Naive thymus-derived CD4-positive, alpha-beta T cell (primary cell): ENCODE data around the gene CLTCL1. TPM values are rescaled to one million over a fixed set of nuclear protein-coding genes. Genes with fewer than 3 reads are reported as not detected.

Experiments
- ATAC-seq: fragments of 150-1000 bp; cut with Tn5 transposase; 2 replicates; pipeline ENCODE4 v1.10.0; 2021; ENCODE audit warnings: mild to moderate bottlenecking, moderate library complexity
- CTCF ChIA-PET: fragments of 350-600 bp; sonication (Branson Sonifier 250); formaldehyde crosslinking; loops from one replicate; lab custom pipeline; 2021; ENCODE audit warnings: antibody characterized with exemption; lab: Charles Lee
- POLR2A ChIA-PET: fragments of 350-600 bp; sonication (Branson Sonifier 250); formaldehyde crosslinking; loops from one replicate; lab custom pipeline; 2021; ENCODE audit warnings: antibody characterized with exemption, inconsistent platforms; lab: Charles Lee
- DNase-seq, 9 donors: peaks; one replicate each; pipeline versions ENCODE4 v3.0.0 to v3.0.0-alpha.2; 2020 to 2022; ENCODE audit warnings: mixed read lengths in 1 of 9
- H3K27ac ChIP-seq: one replicate; pipeline ENCODE4 v1.7.0; 2013; ENCODE audit warnings: mild to moderate bottlenecking, low read depth, low read length, moderate library complexity
- H3K27me3 ChIP-seq, 2 donors: one replicate each; pipeline ENCODE4 v1.7.0; 2013; ENCODE audit warnings: low read length in 2 of 2, mild to moderate bottlenecking in 2 of 2, moderate library complexity in 2 of 2; ENCODE audit not compliant: control insufficient read depth in 2 of 2, insufficient read depth in 2 of 2
- H3K36me3 ChIP-seq, 3 experiments: 1 replicate in 2 of 3; 2 replicates in 1 of 3; pipeline ENCODE4 v1.7.0; 2013; ENCODE audit warnings: low read length in 3 of 3, mild to moderate bottlenecking in 3 of 3, moderate library complexity in 1 of 3; ENCODE audit not compliant: insufficient read depth in 3 of 3, control insufficient read depth in 2 of 3
- H3K4me1 ChIP-seq, 2 donors: one replicate each; pipeline ENCODE4 v1.7.0; 2013; ENCODE audit warnings: low read length in 2 of 2, mild to moderate bottlenecking in 2 of 2, moderate library complexity in 1 of 2; ENCODE audit not compliant: control insufficient read depth in 2 of 2, insufficient read depth in 2 of 2
- H3K4me3 ChIP-seq: 2 replicates; pipeline ENCODE4 v1.7.0; 2013; ENCODE audit warnings: mild to moderate bottlenecking, low read length
- H3K9me3 ChIP-seq, 3 experiments: 1 replicate in 2 of 3; 2 replicates in 1 of 3; pipeline ENCODE4 v1.7.0; 2013; ENCODE audit warnings: low read length in 3 of 3; ENCODE audit not compliant: control insufficient read depth in 2 of 3
- H3K27ac Mint-ChIP-seq, 9 donors: one replicate each; pipeline ENCODE4 v1.8.0; 2020 to 2022; ENCODE audit warnings: mixed read lengths in 9 of 9, mild to moderate bottlenecking in 8 of 9, moderate library complexity in 5 of 9, inconsistent platforms in 2 of 9
- H3K27me3 Mint-ChIP-seq, 5 donors: one replicate each; pipeline ENCODE4 v1.8.0; 2021 to 2022; ENCODE audit warnings: mixed read lengths in 5 of 5, mild to moderate bottlenecking in 1 of 5
- H3K36me3 Mint-ChIP-seq, 5 donors: one replicate each; pipeline ENCODE4 v1.8.0; 2020 to 2022; ENCODE audit warnings: mixed read lengths in 5 of 5, mild to moderate bottlenecking in 3 of 5, inconsistent platforms in 1 of 5
- H3K4me1 Mint-ChIP-seq, 7 donors: one replicate each; pipeline ENCODE4 v1.8.0; 2020 to 2022; ENCODE audit warnings: mixed read lengths in 7 of 7, mild to moderate bottlenecking in 3 of 7, inconsistent platforms in 1 of 7
- H3K4me3 Mint-ChIP-seq, 10 donors: one replicate each; pipeline ENCODE4 v1.8.0; 2020 to 2022; ENCODE audit warnings: mild to moderate bottlenecking in 10 of 10, mixed read lengths in 10 of 10, moderate library complexity in 6 of 10, inconsistent platforms in 2 of 10
- H3K9me3 Mint-ChIP-seq, 11 donors: one replicate each; pipeline ENCODE4 v1.8.0; 2020 to 2022; ENCODE audit warnings: mixed read lengths in 11 of 11, mild to moderate bottlenecking in 4 of 11, inconsistent platforms in 1 of 11, moderate library complexity in 1 of 11
- intact Hi-C, 2 donors: fragments of 100-400 bp; cut with micrococcal nuclease; formaldehyde crosslinking; loops; one replicate each; pipeline ENCODE4 v1.15.1; 2023
- polyA plus RNA-seq, 2 donors: library from polyadenylated mRNA; unstranded; fragments of 300-500 nt; fragmentation: Illumina TruSeq; gene quantifications; one replicate each; pipeline ENCODE4 v1.2.3, GENCODE V29; 2021
- total RNA-seq, 6 experiments: library from RNA in 5 of 6; stranded (reverse) in 5 of 6; gene quantifications; 1 replicate in 5 of 6; 2 replicates in 1 of 6; pipeline ENCODE4 v1.2.3 and lab custom pipeline; 2021 to 2026

CLTCL1 gene
- total and polyA plus RNA-seq, 7 experiments from 2014 or later, result 0.22 to 3.1 (median 1.2) TPM

DNA sequence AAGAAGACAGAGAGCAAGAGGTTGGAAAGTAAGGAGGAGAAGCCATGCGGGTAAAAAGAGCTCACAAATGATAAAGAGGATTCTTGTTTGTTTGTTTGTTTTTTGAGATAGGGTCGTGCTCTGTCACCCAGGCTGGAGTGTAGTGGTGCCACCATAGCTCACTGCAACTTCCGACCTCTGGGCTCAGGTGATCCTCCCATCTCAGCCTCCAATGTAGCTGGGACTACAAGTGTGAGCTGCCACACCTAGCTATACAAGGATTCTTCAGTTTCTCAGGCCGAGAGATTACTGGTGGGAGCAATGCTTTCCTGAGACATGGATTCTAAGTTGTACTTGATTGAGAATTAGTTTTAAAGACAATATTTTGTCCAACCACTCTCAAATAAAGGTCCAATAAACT lies 55.6 kb downstream of the CLTCL1 start:
- H3K27ac ChIP-seq, result no peak overlapping the region
- CTCF ChIA-PET, result no interaction called here

GRCh38 chr22:19234126-19234896 lies 57.2 kb downstream of the CLTCL1 start:
- Mint-ChIP-seq H3K4me3 (no peak overlapping the region), H3K9me3 (no peaks in the 10 kb centered on the region), H3K4me1 (peaks cover 0 to 3% (median 0%) of the 10 kb centered on the region in 7 donors), H3K36me3 (peaks cover 0 to 17% (median 5%) of the 10 kb centered on the region in 5 donors), H3K27ac (no peak overlapping the region), H3K27me3 (peaks cover 0 to 29% (median 0%) of the 10 kb centered on the region in 5 donors)
- Histone ChIP-seq H3K4me3 (no peak overlapping the region), H3K36me3 (no peaks in the 10 kb centered on the region), H3K27ac (no peak overlapping the region), H3K9me3 (no peaks in the 10 kb centered on the region), H3K27me3 (no peaks in the 10 kb centered on the region), H3K4me1 (no peaks in the 10 kb centered on the region)
- DNase-seq (no peak), ATAC-seq (no peak)
- intact Hi-C loops, result no loop called here
- ChIA-PET POLR2A (no interaction called here), CTCF (no interaction called here)

More for the DNA sequence above, 55.6 kb downstream of the CLTCL1 start:
- H3K36me3 Mint-ChIP-seq, result peaks cover 0 to 17% (median 5%) of the 10 kb centered on the region in 5 donors
- H3K27ac Mint-ChIP-seq, result no peak overlapping the region
- H3K4me3 Mint-ChIP-seq, result no peak overlapping the region
- H3K27me3 Mint-ChIP-seq, result peaks cover 0 to 25% (median 0%) of the 10 kb centered on the region in 5 donors
- Histone ChIP-seq H3K36me3 (no peaks in the 10 kb centered on the region), H3K9me3 (no peaks in the 10 kb centered on the region), H3K27me3 (no peaks in the 10 kb centered on the region), H3K4me3 (no peak overlapping the region), H3K4me1 (no peaks in the 10 kb centered on the region)
- ATAC-seq (no peak), DNase-seq (no peak)
- no peaks in the 10 kb centered on the region for H3K9me3 Mint-ChIP-seq
- POLR2A ChIA-PET, result no interaction called here
- intact Hi-C loops, result no loop called here
- no peaks in the 10 kb centered on the region for H3K4me1 Mint-ChIP-seq

DNA sequence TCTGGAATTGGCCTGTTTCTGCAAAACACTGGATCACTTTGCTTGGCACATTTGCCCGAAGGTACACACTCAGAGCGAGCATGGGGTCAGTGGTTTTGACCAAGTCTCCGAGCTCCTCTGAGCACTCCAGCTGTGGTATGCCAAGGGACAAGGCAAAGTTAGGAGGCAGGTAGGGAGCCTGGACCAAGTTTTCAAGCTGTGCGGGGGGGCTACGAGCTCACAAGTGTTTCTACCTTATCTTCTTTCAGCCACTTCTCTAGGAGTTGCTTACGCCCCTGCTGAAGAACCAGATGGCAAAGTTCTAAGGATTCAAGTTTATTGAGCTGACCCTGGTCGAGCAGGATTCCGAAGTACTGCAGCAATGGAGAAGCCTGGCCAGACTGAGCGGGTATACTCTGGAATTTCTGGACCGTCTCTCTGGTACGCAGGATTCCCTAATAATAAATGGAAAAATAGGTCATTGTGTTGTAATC lies 58.3 kb downstream of the CLTCL1 start:
- Mint-ChIP-seq H3K27ac (no peak overlapping the region), H3K27me3 (peaks cover 0 to 33% (median 0%) of the 10 kb centered on the region in 5 donors), H3K36me3 (peaks cover 0 to 17% (median 5%) of the 10 kb centered on the region in 5 donors), H3K4me3 (no peak overlapping the region), H3K4me1 (peaks cover 0 to 3% (median 0%) of the 10 kb centered on the region in 7 donors), H3K9me3 (no peaks in the 10 kb centered on the region)
- intact Hi-C loops, result no loop called here
- Histone ChIP-seq H3K36me3 (no peaks in the 10 kb centered on the region), H3K9me3 (no peaks in the 10 kb centered on the region), H3K4me3 (no peak overlapping the region), H3K27ac (no peak overlapping the region), H3K27me3 (no peaks in the 10 kb centered on the region), H3K4me1 (no peaks in the 10 kb centered on the region)
- ChIA-PET POLR2A (no interaction called here), CTCF (interaction anchor here (0.6 kb wide), 1 partner anchor 34 kb away, joined by 3 read pairs; no protein-coding TSS in a partner anchor)
- no peak for ATAC-seq
- DNase-seq, result no peak

GRCh38 chr22:19232623-19233022 lies 58.9 kb downstream of the CLTCL1 start:
- Histone ChIP-seq H3K4me1 (no peaks in the 10 kb centered on the region), H3K9me3 (no peaks in the 10 kb centered on the region), H3K4me3 (no peak overlapping the region), H3K27me3 (no peaks in the 10 kb centered on the region), H3K27ac (no peak overlapping the region), H3K36me3 (no peaks in the 10 kb centered on the region)
- CTCF ChIA-PET, result interaction anchor here (0.6 kb wide), 1 partner anchor 35 kb away, joined by 3 read pairs; no protein-coding TSS in a partner anchor
- Mint-ChIP-seq H3K4me1 (peaks cover 0 to 3% (median 0%) of the 10 kb centered on the region in 7 donors), H3K27ac (no peak overlapping the region), H3K9me3 (no peaks in the 10 kb centered on the region), H3K4me3 (no peak overlapping the region), H3K27me3 (peaks cover 0 to 33% (median 0%) of the 10 kb centered on the region in 5 donors), H3K36me3 (peaks cover 0 to 17% (median 5%) of the 10 kb centered on the region in 5 donors)
- POLR2A ChIA-PET, result no interaction called here
- ATAC-seq, result no peak
- intact Hi-C loops, result no loop called here
- DNase-seq, result no peak

DNA sequence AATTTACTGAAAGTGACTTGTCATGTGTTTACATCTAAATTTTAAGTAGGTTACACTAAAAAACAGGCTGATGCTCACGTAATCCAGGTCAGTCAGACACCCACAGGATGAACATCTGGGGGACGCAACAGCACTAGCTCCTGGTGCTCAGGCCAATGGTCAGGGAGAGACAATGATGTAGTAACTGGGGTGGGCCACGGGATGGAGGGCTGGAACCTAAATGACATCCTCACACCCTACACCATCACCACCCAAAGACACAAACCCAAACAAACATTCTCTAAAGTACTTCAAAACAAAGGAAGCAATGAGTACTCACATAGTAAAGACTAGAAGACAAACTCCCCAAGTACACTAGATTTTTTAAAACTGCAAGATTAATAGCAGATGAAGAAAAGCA lies 59.5 kb downstream of the CLTCL1 start:
- Mint-ChIP-seq H3K36me3 (peaks cover 0 to 17% (median 5%) of the 10 kb centered on the region in 5 donors), H3K4me3 (no peak overlapping the region), H3K27me3 (peaks cover 0 to 28% (median 0%) of the 10 kb centered on the region in 5 donors), H3K4me1 (peaks cover 0 to 3% (median 0%) of the 10 kb centered on the region in 7 donors), H3K27ac (no peak overlapping the region), H3K9me3 (no peaks in the 10 kb centered on the region)
- ChIA-PET CTCF (no interaction called here), POLR2A (no interaction called here)
- Histone ChIP-seq H3K27me3 (no peaks in the 10 kb centered on the region), H3K4me1 (no peaks in the 10 kb centered on the region), H3K36me3 (no peaks in the 10 kb centered on the region), H3K9me3 (no peaks in the 10 kb centered on the region), H3K27ac (no peak overlapping the region), H3K4me3 (no peak overlapping the region)
- ATAC-seq (no peak), DNase-seq (no peak)
- intact Hi-C loops, result no loop called here

- Mint-ChIP-seq H3K27me3 (peaks cover 0 to 15% (median 0%) of the 10 kb centered on the region in 5 donors), H3K4me1 (peaks cover 0 to 3% (median 0%) of the 10 kb centered on the region in 7 donors), H3K9me3 (no peaks in the 10 kb centered on the region), H3K4me3 (no peak overlapping the region), H3K36me3 (peaks cover 0 to 17% (median 5%) of the 10 kb centered on the region in 5 donors), H3K27ac (no peak overlapping the region)
- no peak for ATAC-seq
- H3K4me3 ChIP-seq, result no peak overlapping the region
- no peaks in the 10 kb centered on the region for H3K9me3 ChIP-seq
- no peaks in the 10 kb centered on the region for H3K36me3 ChIP-seq
- ChIA-PET POLR2A (no interaction called here), CTCF (no interaction called here)
- no peak overlapping the region for H3K27ac ChIP-seq
- DNase-seq, result no peak
- H3K27me3 ChIP-seq, result no peaks in the 10 kb centered on the region
- H3K4me1 ChIP-seq, result no peaks in the 10 kb centered on the region
- intact Hi-C loops, result no loop called here
Measured at GRCh38 chr22:19229600-19229999, 61.9 kb downstream of the CLTCL1 start.
